ENCODE data around the gene PRR18. TPM values are rescaled to one million over a fixed set of nuclear protein-coding genes. Genes with fewer than 3 reads are reported as not detected.

Gene PRR18
- total RNA-seq, 1 experiment from 2014 or later, result not detected

GRCh38 chr6:166310634-166311033 lies 2.4 kb upstream of the PRR18 start:
- Histone ChIP-seq H3K79me1 (ENCODE audit: insufficient read depth, low read depth, low read length, poor library complexity, severe bottlenecking) (no peaks in the 10 kb centered on the region), H2BK12ac (ENCODE audit: insufficient read length, low read depth, low read length) (no peak overlapping the region), H2AFZ (ENCODE audit: low read length) (no peak overlapping the region), H3K23ac (ENCODE audit: insufficient read length, low read depth, low read length) (no peak overlapping the region), H3K27ac (ENCODE audit: insufficient read length, low read depth, low read length) (no peak overlapping the region), H4K5ac (ENCODE audit: insufficient read length, low read depth, low read length) (no peak overlapping the region), H4K91ac (ENCODE audit: insufficient read length, low read depth, low read length) (no peak overlapping the region), H3K9me3 (ENCODE audit: control insufficient read depth, low read depth, low read length) (no peaks in the 10 kb centered on the region), H3K56ac (ENCODE audit: insufficient read length, low read depth, low read length) (no peak overlapping the region), H3K4ac (ENCODE audit: low read depth, low read length) (no peak overlapping the region), H3T11ph (ENCODE audit: low read length) (no peak overlapping the region), H3K4me1 (ENCODE audit: insufficient read depth, low read length) (no peaks in the 10 kb centered on the region; the same call in 1 of the 2 replicates), H3K4me2 (ENCODE audit: insufficient read depth, insufficient read length, low read length) (no peak overlapping the region), H3K23me2 (ENCODE audit: insufficient read length, low read depth, low read length, poor library complexity, severe bottlenecking) (peaks cover 17% of the 10 kb centered on the region), H4K8ac (replicated peaks; ENCODE audit: insufficient read length, low read depth, low read length) (no peak overlapping the region), H3K27me3 (ENCODE audit: insufficient read depth, low read length) (peaks cover 27% of the 10 kb centered on the region; the same call in 1 of the 2 replicates), H3K14ac (ENCODE audit: insufficient read depth, low read length) (no peak overlapping the region), H2BK120ac (ENCODE audit: low read depth, low read length, poor library complexity, severe bottlenecking) (no peak overlapping the region), H2BK20ac (ENCODE audit: low read depth, low read length, poor library complexity, severe bottlenecking) (no peak overlapping the region), H2AK5ac (ENCODE audit: insufficient read length, low read length) (no peak overlapping the region), H4K20me1 (ENCODE audit: control insufficient read depth, insufficient read depth, insufficient read length) (no peaks in the 10 kb centered on the region), H2BK5ac (ENCODE audit: insufficient read length, low read length) (no peak overlapping the region), H3K18ac (ENCODE audit: insufficient read length, low read depth, low read length) (no peak overlapping the region), H2BK15ac (ENCODE audit: low read depth, low read length) (no peak overlapping the region), H3K9ac (ENCODE audit: extremely low read depth, insufficient read length, low read length) (no peak overlapping the region), H3K79me2 (ENCODE audit: insufficient read depth, low read length) (no peaks in the 10 kb centered on the region)
- no peak for DNase-seq
- Mint-ChIP-seq H3K27ac (no peak overlapping the region; a peak in 1 of 7 replicates), H3K4me1 (peaks cover 7 to 8% of the 10 kb centered on the region in 2 experiments), H3K27me3 (ENCODE audit: low read depth) (peaks cover 52% of the 10 kb centered on the region), H3K9me3 (peaks cover 0 to 3% of the 10 kb centered on the region in 2 experiments; a peak in 1 of 5 replicates), H3K36me3 (ENCODE audit: insufficient read depth in 1 of 3, low read depth in 3 of 3) (no peaks in the 10 kb centered on the region; a peak in 1 of 7 replicates), H3K4me3 (no peak overlapping the region)
- TF ChIP-seq, protein P1, sequence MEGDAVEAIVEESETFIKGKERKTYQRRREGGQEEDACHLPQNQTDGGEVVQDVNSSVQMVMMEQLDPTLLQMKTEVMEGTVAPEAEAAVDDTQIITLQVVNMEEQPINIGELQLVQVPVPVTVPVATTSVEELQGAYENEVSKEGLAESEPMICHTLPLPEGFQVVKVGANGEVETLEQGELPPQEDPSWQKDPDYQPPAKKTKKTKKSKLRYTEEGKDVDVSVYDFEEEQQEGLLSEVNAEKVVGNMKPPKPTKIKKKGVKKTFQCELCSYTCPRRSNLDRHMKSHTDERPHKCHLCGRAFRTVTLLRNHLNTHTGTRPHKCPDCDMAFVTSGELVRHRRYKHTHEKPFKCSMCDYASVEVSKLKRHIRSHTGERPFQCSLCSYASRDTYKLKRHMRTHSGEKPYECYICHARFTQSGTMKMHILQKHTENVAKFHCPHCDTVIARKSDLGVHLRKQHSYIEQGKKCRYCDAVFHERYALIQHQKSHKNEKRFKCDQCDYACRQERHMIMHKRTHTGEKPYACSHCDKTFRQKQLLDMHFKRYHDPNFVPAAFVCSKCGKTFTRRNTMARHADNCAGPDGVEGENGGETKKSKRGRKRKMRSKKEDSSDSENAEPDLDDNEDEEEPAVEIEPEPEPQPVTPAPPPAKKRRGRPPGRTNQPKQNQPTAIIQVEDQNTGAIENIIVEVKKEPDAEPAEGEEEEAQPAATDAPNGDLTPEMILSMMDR (conservative IDR thresholded peaks at IDR 0.05), result no peak
- no CpG with 5 or more reads among the region's 12 CpGs for WGBS (ENCODE audit: extremely low coverage, insufficient read length, low lambda C conversion rate)
